IMR-90 (cell line): ENCODE measurements around the gene SLIT3.

Source experiments
- CEBPB ChIP-seq: IDR thresholded peaks from 2 replicates; pipeline ENCODE4 v1.6.1; 2012; ENCODE audit warnings: low read depth, low read length, improper control_type of control experiment
- CTCF ChIP-seq: conservative IDR thresholded peaks from 2 replicates; pipeline ENCODE4 v1.5.1; 2012; ENCODE audit warnings: mild to moderate bottlenecking, low read depth, low read length, improper control_type of control experiment
- MAFK ChIP-seq: IDR thresholded peaks from 2 replicates; pipeline ENCODE4 v1.6.1; 2012; ENCODE audit warnings: low read depth, low read length, improper control_type of control experiment
- NFE2L2 ChIP-seq: fragments of 150-350 bp; IDR thresholded peaks from 2 replicates; pipeline ENCODE4 v1.6.1; 2016; ENCODE audit warnings: low read depth, mild to moderate bottlenecking, low read length
- POLR2A ChIP-seq: IDR thresholded peaks from 2 replicates; pipeline ENCODE4 v1.6.1; 2012; ENCODE audit warnings: mild to moderate bottlenecking, low read depth, low read length
- RAD21 ChIP-seq: IDR thresholded peaks from 2 replicates; pipeline ENCODE4 v1.6.1; 2012; ENCODE audit warnings: low read length, improper control_type of control experiment
- SMC3 ChIP-seq: fragments of 150-350 bp; IDR thresholded peaks from 2 replicates; pipeline ENCODE4 v1.6.1; 2016; ENCODE audit warnings: low read depth, mild to moderate bottlenecking, antibody characterized with exemption, low read length, moderate library complexity

DNA sequence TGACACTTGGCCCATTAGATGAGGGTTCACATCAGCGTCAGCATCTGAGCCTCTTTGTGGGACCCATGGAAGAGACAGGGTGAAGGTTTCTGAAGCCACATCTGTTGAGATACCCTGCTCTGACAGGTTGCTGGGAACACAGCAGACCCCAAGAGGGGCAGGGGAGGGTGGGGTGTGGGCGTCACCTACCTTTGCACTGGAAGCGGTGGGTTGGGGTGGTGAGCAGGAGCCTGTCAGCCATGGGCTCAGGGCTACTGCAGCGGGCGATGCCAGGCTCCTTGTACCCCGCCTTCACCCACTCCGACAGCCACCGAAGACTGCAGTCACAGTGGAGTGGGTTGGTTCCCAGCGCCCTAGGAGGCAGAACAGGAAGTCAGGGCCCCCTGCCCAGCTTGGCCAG lies 590.2 kb downstream of the SLIT3 start:
- TF ChIP-seq CTCF (no peak), NFE2L2 (no peak), SMC3 (no peak), POLR2A (no peak), RAD21 (no peak), MAFK (no peak), CEBPB (no peak)
